SK-N-SH treated with all-trans-retinoic acid at 6 μM for 48 hours (cell line): Measurements from ENCODE around the gene UPK1B.

ENCODE experiments used
- ATAC-seq: fragments of 200-7000 bp; cut with Tn5 transposase; 3 replicates; pipeline ENCODE4 v1.9.1; 2020; ENCODE audit warnings: mild to moderate bottlenecking, moderate library complexity
- ARNTL ChIP-seq: fragments of 450-650 bp; formaldehyde crosslinking; IDR thresholded peaks from 2 replicates; pipeline ENCODE4 v1.5.0; 2020; ENCODE audit warnings: low read depth, mild to moderate bottlenecking, moderate library complexity, borderline replicate concordance
- BACH2 ChIP-seq: fragments of 250-450 bp; sonication (Bioruptor Pico); IDR thresholded peaks from 2 replicates; pipeline ENCODE4 v1.9.0; 2021; ENCODE audit warnings: mild to moderate bottlenecking, borderline replicate concordance
- CREB5 ChIP-seq: fragments of 250-450 bp; sonication (Bioruptor Pico); IDR thresholded peaks from 2 replicates; pipeline ENCODE4 v1.5.1; 2020; ENCODE audit warnings: low read depth, mild to moderate bottlenecking, moderate library complexity
- CSDC2 ChIP-seq: fragments of 250-450 bp; sonication (Bioruptor Pico); IDR thresholded peaks from 2 replicates; pipeline ENCODE4 v1.5.0; 2020; ENCODE audit warnings: mild to moderate bottlenecking, moderate library complexity
- CSRNP3 ChIP-seq: fragments of 250-450 bp; sonication (Bioruptor Pico); IDR thresholded peaks from 2 replicates; pipeline ENCODE4 v1.5.1; 2021; ENCODE audit warnings: mild to moderate bottlenecking, moderate library complexity
- ESRRG ChIP-seq: fragments of 250-450 bp; sonication (Bioruptor Pico); IDR thresholded peaks from 2 replicates; pipeline ENCODE4 v1.6.1; 2021; ENCODE audit warnings: mild to moderate bottlenecking
- GLIS3 ChIP-seq: fragments of 250-450 bp; sonication (Bioruptor Pico); IDR thresholded peaks from 2 replicates; pipeline ENCODE4 v1.5.0; 2020; ENCODE audit warnings: mild to moderate bottlenecking, moderate library complexity
- ISL1 ChIP-seq: fragments of 250-450 bp; sonication (Bioruptor Pico); IDR thresholded peaks from 2 replicates; pipeline ENCODE4 v2.1.2; 2022; ENCODE audit warnings: mild to moderate bottlenecking, moderate library complexity
- OSR1 ChIP-seq: fragments of 250-450 bp; sonication (Bioruptor Pico); IDR thresholded peaks from 2 replicates; pipeline ENCODE4 v1.8.0; 2022; ENCODE audit warnings: moderate library complexity, mild to moderate bottlenecking, inconsistent platforms
- PATZ1 ChIP-seq: fragments of 250-450 bp; sonication (Bioruptor Pico); IDR thresholded peaks from 2 replicates; pipeline ENCODE4 v1.8.0; 2020; ENCODE audit warnings: mild to moderate bottlenecking, moderate library complexity, borderline replicate concordance
- POU6F1 ChIP-seq: fragments of 250-450 bp; sonication (Bioruptor Pico); IDR thresholded peaks from 2 replicates; pipeline ENCODE4 v1.8.0; 2021; ENCODE audit warnings: low read depth, mild to moderate bottlenecking, moderate library complexity, borderline replicate concordance
- PPARA ChIP-seq: fragments of 250-450 bp; sonication (Bioruptor Pico); IDR thresholded peaks from 2 replicates; pipeline ENCODE4 v1.5.0; 2020; ENCODE audit warnings: mild to moderate bottlenecking, borderline replicate concordance
- RARB ChIP-seq: fragments of 250-450 bp; sonication (Bioruptor Pico); IDR thresholded peaks from 2 replicates; pipeline ENCODE4 v1.8.0; 2021; ENCODE audit warnings: mild to moderate bottlenecking, moderate library complexity
- SNAI2 ChIP-seq: fragments of 250-450 bp; sonication (Bioruptor Pico); IDR thresholded peaks from 2 replicates; pipeline ENCODE4 v1.5.0; 2020; ENCODE audit warnings: mild to moderate bottlenecking, moderate library complexity
- TOX ChIP-seq: fragments of 250-450 bp; sonication (Bioruptor Pico); IDR thresholded peaks from 2 replicates; pipeline ENCODE4 v1.8.0; 2021; ENCODE audit warnings: mild to moderate bottlenecking, moderate library complexity, borderline replicate concordance
- TSHZ2 ChIP-seq: fragments of 250-450 bp; sonication (Bioruptor Pico); IDR thresholded peaks from 2 replicates; pipeline ENCODE4 v1.5.0; 2020; ENCODE audit warnings: mild to moderate bottlenecking, moderate library complexity
- ZC3H10 ChIP-seq: fragments of 250-450 bp; sonication (Bioruptor Pico); IDR thresholded peaks from 2 replicates; pipeline ENCODE4 v1.5.1; 2021; ENCODE audit warnings: mild to moderate bottlenecking, moderate library complexity
- ZFP3 ChIP-seq: fragments of 250-450 bp; sonication (Bioruptor Pico); IDR thresholded peaks from 2 replicates; pipeline ENCODE4 v1.5.0; 2020; ENCODE audit warnings: mild to moderate bottlenecking, moderate library complexity
- ZFP30 ChIP-seq: fragments of 450-650 bp; formaldehyde crosslinking; IDR thresholded peaks from 2 replicates; pipeline ENCODE4 v1.5.0; 2022; ENCODE audit warnings: mild to moderate bottlenecking, moderate library complexity
- ZNF565 ChIP-seq: fragments of 450-650 bp; formaldehyde crosslinking; conservative IDR thresholded peaks from 2 replicates; pipeline ENCODE4 v1.5.0; 2020; ENCODE audit warnings: low read depth, mild to moderate bottlenecking, moderate library complexity
- ZNF70 ChIP-seq: fragments of 450-650 bp; formaldehyde crosslinking; IDR thresholded peaks from 2 replicates; pipeline ENCODE4 v1.5.0; 2020; ENCODE audit warnings: mild to moderate bottlenecking, moderate library complexity
- ZNF8 ChIP-seq: fragments of 450-650 bp; formaldehyde crosslinking; IDR thresholded peaks from 2 replicates; pipeline ENCODE4 v1.5.0; 2020; ENCODE audit warnings: mild to moderate bottlenecking, moderate library complexity

Gene UPK1B

GRCh38 chr3:119238363-119238762, 65.0 kb downstream of the UPK1B start:
- TF ChIP-seq SNAI2 (CRISPR knock-in tag) (no peak), ZFP3 (CRISPR knock-in tag) (no peak), ZNF565 (CRISPR knock-in tag) (no peak), ZNF8 (CRISPR knock-in tag) (no peak), CSRNP3 (no peak), ZFP30 (CRISPR knock-in tag) (no peak), TSHZ2 (CRISPR knock-in tag) (no peak), BACH2 (CRISPR knock-in tag) (no peak), CREB5 (CRISPR knock-in tag) (no peak), PPARA (CRISPR knock-in tag) (no peak), RARB (CRISPR knock-in tag) (no peak), ESRRG (no peak)

GRCh38 chr3:119239206-119239820, 65.9 kb downstream of the UPK1B start:
- no peak for ATAC-seq
- no peak for TF ChIP-seq SNAI2 (CRISPR knock-in tag)
- no peak for TF ChIP-seq RARB (CRISPR knock-in tag)
- TF ChIP-seq OSR1 (CRISPR knock-in tag) = no peak
- no peak for TF ChIP-seq ISL1 (CRISPR knock-in tag)
- no peak for TF ChIP-seq ZFP30 (CRISPR knock-in tag)
- TF ChIP-seq CREB5 (CRISPR knock-in tag) = no peak
- TF ChIP-seq CSDC2 (CRISPR knock-in tag) = no peak
- TF ChIP-seq ARNTL (CRISPR knock-in tag) = no peak
- TF ChIP-seq ZC3H10 (CRISPR knock-in tag) = no peak
- TF ChIP-seq ZNF8 (CRISPR knock-in tag) = no peak
- no peak for TF ChIP-seq PATZ1 (CRISPR knock-in tag)
- no peak for TF ChIP-seq GLIS3 (CRISPR knock-in tag)
- no peak for TF ChIP-seq ZFP3 (CRISPR knock-in tag)
- no peak for TF ChIP-seq TSHZ2 (CRISPR knock-in tag)
- no peak for TF ChIP-seq ESRRG
- TF ChIP-seq ZNF70 = no peak
- no peak for TF ChIP-seq CSRNP3
- no peak for TF ChIP-seq POU6F1 (CRISPR knock-in tag)
- no peak for TF ChIP-seq TOX

More at GRCh38 chr3:119238363-119238762, 65.0 kb downstream of the UPK1B start:
- no peak for ATAC-seq
